ENCODE data around the gene WDCP. TPM values are rescaled to one million over a fixed set of nuclear protein-coding genes. Genes with fewer than 3 reads are reported as not detected.

The WDCP gene
- polyA plus RNA-seq, 1 donor from 2014 or later: 15.7 TPM

GRCh38 chr2:24049485-24050021, 2.4 kb upstream of the WDCP start, which contains the start of gene FKBP1B:
Gene FKBP1B (plus strand): TSS chr2:24049741. CDS start chr2:24049850, 109 bp downstream.
- Histone ChIP-seq H3K4me2 (ENCODE audit: low read length) (peak within 1 kb of the TSS; percentile 79), H3K9ac (ENCODE audit: low read length) (peak within 1 kb of the TSS; percentile 84), H3K4me3 (ENCODE audit: low read length) (peak within 1 kb of the TSS; percentile 94), H2AFZ (ENCODE audit: low read depth, low read length) (peak within 1 kb of the TSS; percentile 83), H3F3A (ENCODE audit: insufficient read depth, low read length, poor library complexity, severe bottlenecking) (no peaks in the 10 kb centered on the region), H3K36me3 (ENCODE audit: insufficient read depth, low read length) (no peaks in the 10 kb centered on the region), H3K9me3 (ENCODE audit: low read length) (no peaks in the 10 kb centered on the region), H3K79me2 (replicated peaks; ENCODE audit: insufficient read depth, low read length) (peaks cover 9% of the 10 kb centered on the region), H3K27ac (ENCODE audit: low read length) (peak within 1 kb of the TSS; percentile 24), H3K27me3 (ENCODE audit: insufficient read depth, low read depth, low read length) (no peaks in the 10 kb centered on the region), H4K20me1 (ENCODE audit: insufficient read depth) (no peaks in the 10 kb centered on the region), H3K9me2 (ENCODE audit: insufficient read depth, low read length) (no peaks in the 10 kb centered on the region)
- TF ChIP-seq MXI1 (conservative IDR thresholded peaks at IDR 0.05; ENCODE audit: poor library complexity, severe bottlenecking) (peak; percentile 43), POLR2AphosphoS5 (IDR thresholded peaks at IDR 0.05) (peak; percentile 66), SMC3 (conservative IDR thresholded peaks at IDR 0.05; ENCODE audit: poor library complexity) (peak; percentile 6), EZH2 (IDR thresholded peaks at IDR 0.05; ENCODE audit: borderline replicate concordance, insufficient read depth, low read length, poor library complexity, severe bottlenecking) (no peak), TAF1 (IDR thresholded peaks at IDR 0.05; ENCODE audit: low read depth) (peak; percentile 41), RAD21 (conservative IDR thresholded peaks at IDR 0.05) (no peak)

GRCh38 chr2:24048769-24049484, 1.7 kb upstream of the WDCP start:
- TF ChIP-seq MXI1 (conservative IDR thresholded peaks at IDR 0.05; ENCODE audit: poor library complexity, severe bottlenecking) (no peak), TAF1 (IDR thresholded peaks at IDR 0.05; ENCODE audit: low read depth) (no peak), EZH2 (IDR thresholded peaks at IDR 0.05; ENCODE audit: borderline replicate concordance, insufficient read depth, low read length, poor library complexity, severe bottlenecking) (no peak), RAD21 (conservative IDR thresholded peaks at IDR 0.05) (no peak), EP300 (conservative IDR thresholded peaks at IDR 0.05; ENCODE audit: poor library complexity, severe bottlenecking) (no peak), REST (IDR thresholded peaks at IDR 0.05; ENCODE audit: borderline replicate concordance) (no peak), CTCF (IDR thresholded peaks at IDR 0.05; ENCODE audit: poor library complexity, severe bottlenecking) (no peak), SMC3 (conservative IDR thresholded peaks at IDR 0.05; ENCODE audit: poor library complexity) (no peak), POLR2AphosphoS5 (IDR thresholded peaks at IDR 0.05) (no peak)
- no peaks in the 10 kb centered on the region for H3K9me3 ChIP-seq (ENCODE audit: low read length)
- H3K27me3 ChIP-seq (ENCODE audit: insufficient read depth, low read depth, low read length): no peaks in the 10 kb centered on the region
- H3K27ac ChIP-seq (ENCODE audit: low read length): no peak overlapping the region
- no peaks in the 10 kb centered on the region for H3K9me2 ChIP-seq (ENCODE audit: insufficient read depth, low read length)
- no peak overlapping the region for H3K4me2 ChIP-seq (ENCODE audit: low read length)
- no peaks in the 10 kb centered on the region for H3F3A ChIP-seq (ENCODE audit: insufficient read depth, low read length, poor library complexity, severe bottlenecking)
- H2AFZ ChIP-seq (ENCODE audit: low read depth, low read length): peak overlapping the region; percentile 83
- H4K20me1 ChIP-seq (ENCODE audit: insufficient read depth): no peaks in the 10 kb centered on the region
- H3K4me3 ChIP-seq (ENCODE audit: low read length): peak overlapping the region; percentile 94
- no peaks in the 10 kb centered on the region for H3K36me3 ChIP-seq (ENCODE audit: insufficient read depth, low read length)
- peak overlapping the region; percentile 84 for H3K9ac ChIP-seq (ENCODE audit: low read length)
- H3K79me2 ChIP-seq (replicated peaks; ENCODE audit: insufficient read depth, low read length): peaks cover 9% of the 10 kb centered on the region
